Measurements from ENCODE around the gene ARHGAP10. TPM values are rescaled to one million over a fixed set of nuclear protein-coding genes. Genes with fewer than 3 reads are reported as not detected.

ARHGAP10 gene
- total RNA-seq, 2 experiments from 2014 or later, result 5.8 to 6.1 TPM

Other genes starting within 250 kb of the ARHGAP10 start
- gene TMEM184C, start 114.7 kb upstream of the ARHGAP10 start, total RNA-seq, result 10 to 100 TPM; 19.2 to 21.0 TPM
- gene PRMT9, start 47.9 kb upstream of the ARHGAP10 start, total RNA-seq, result 1 to 10 TPM; 6.8 to 7.1 TPM

All from activated naive CD8-positive, alpha-beta T cell treated with anti-CD3 and anti-CD28 coated beads for 36 hours (primary cell).